Activated gamma-delta T cell treated with Interleukin-2 at 50 U/mL for 16 hours (primary cell): ENCODE measurements around the gene AOC1.

ENCODE experiments used
- DNase-seq: peaks from one replicate; pipeline ENCODE4 v3.0.0-alpha.2; 2020

Gene AOC1

DNA sequence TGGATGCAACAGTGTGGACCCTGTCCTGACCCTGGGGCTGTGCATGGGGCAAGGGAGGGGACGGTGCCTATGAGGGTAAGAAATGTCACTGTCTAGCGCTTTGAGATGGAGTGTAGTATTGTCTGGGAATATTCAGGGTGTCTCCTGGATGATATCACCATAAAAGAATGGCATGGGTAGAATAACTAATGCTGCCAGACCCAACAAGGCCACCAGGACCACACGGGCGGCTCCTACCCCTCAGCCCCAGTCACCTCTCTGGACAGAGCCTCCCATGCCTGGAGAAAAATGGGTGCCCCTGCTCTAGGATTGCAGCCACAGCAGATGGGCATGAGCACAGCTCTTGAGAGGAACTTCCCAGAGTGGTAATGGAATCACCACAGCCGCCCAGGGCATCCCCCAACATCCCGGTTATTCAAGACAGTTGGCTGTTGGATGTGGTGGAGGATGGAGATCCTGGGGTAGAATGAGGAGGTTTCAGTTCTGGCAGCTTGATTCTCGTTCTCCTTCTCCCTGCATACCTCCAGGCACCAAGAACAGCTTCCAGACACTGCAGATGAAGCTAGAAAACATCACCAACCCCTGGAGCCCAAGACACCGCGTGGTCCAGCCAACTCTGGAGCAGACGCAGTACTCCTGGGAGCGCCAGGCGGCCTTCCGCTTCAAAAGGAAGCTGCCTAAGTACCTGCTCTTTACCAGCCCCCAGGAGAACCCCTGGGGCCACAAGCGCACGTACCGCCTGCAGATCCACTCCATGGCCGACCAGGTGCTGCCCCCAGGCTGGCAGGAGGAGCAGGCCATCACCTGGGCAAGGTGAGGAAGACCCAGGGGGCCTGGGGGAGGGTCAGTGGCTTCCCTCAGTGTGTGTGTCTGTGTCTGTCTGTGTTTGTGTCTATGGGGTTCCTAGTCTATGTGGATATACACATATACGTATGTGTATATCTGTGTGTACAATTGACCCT, 6.2 kb downstream of the AOC1 start:
- DNase-seq, result no peak

DNA sequence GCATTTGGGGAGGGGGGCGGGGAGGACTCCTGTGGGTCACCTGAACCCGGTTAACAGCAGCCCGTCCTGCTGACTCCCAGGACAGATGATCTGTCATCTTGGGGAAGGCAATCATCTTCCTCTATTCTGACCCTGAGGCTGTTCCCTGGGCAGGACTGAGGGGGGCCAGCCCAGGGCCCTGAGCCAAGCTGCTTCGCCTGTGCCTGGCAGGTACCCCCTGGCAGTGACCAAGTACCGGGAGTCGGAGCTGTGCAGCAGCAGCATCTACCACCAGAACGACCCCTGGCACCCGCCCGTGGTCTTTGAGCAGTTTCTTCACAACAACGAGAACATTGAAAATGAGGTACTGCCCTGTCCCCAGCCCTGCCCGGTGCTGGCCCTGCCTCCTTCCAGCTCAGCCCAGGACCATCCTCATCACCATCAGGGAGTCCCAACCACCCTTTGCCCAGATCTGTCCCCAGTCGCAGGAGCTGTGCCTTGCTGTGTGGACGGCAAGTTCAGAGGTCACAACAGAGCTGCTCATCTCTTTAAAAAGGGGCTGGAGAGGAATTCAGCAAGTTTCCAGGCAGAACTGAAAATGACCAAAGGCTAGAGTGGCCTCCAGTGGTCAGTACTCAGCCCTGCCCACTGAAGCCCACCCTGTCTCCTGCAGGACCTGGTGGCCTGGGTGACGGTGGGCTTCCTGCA, 8.1 kb downstream of the AOC1 start:
- no peak for DNase-seq

- no peak for DNase-seq
Measured at GRCh38 chr7:150860978-150861295, 8.6 kb downstream of the AOC1 start.

- no peak for DNase-seq
Measured at GRCh38 chr7:150862356-150862755, 10.0 kb downstream of the AOC1 start.

DNA sequence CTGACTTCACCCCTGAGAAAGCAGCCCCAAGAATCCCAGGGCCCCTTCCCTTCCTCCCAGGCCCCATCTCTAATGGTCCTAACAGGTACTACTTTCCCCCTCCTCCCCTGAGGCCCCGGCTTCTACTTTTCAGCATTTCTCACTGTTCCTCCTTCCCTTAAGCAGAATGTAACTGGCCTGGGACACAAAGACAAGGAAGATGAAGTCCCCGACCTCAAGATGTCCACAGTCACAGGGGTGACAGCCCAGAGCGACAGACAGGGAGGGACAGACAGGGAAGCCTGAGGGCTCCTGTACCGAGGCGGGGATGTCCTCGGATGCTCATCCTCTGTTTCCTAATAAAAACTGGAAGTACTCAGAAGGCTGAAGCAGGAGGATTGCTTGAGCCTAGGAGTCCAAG, 11.6 kb downstream of the AOC1 start:
- no peak for DNase-seq

DNA sequence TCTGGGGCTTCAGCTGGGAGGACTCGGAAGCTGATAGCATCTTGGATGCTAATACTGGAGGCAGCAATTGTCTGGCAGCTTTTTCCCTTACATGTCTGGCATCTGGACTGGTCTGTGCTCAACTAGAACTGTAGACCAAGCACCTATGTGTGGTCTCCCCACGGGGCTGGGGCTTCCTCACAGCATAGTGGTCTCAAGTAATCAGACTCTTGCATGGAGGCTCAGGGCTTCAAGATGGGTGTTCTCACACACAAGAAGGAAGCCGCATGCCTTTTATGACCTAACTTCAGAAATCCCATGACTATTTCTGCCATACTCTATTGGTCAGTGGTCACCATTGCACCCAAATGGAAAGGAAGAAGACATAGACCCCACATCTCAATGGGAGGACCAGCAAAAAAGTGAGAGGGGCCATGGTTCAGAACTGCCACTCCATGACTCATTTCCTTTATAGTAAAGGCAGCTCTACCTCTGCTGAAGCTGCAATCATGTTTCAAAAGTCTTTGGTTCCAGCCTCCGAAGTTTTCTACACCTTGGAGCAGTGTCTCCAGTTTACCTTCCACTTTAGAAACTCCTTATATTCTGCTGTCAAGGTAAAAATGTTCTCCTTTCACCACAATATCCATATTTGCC, 14.7 kb downstream of the AOC1 start:
- no peak for DNase-seq

DNA sequence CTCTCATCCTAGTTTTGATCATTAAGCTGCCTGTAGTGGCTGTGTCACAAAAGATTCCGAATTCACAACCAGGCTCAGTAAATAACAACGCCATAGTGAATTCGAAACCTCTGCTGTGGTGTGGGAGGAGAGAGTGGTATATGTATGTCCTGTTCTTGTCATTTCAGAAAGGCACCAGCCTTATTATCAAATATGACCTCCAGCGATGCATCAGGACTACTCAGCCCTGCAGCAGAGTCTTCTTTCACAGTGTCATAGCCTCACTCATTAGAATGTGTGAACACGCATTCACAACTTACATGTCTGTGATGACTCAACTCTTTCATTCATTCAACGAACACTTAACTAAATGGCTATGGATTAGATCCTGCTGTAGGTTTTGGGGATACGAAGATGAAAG, 15.3 kb downstream of the AOC1 start:
- DNase-seq, result no peak

GRCh38 chr7:150869467-150869866, 17.1 kb downstream of the AOC1 start:
- DNase-seq, result no peak

GRCh38 chr7:150871601-150872000, 19.3 kb downstream of the AOC1 start:
- DNase-seq, result no peak

DNA sequence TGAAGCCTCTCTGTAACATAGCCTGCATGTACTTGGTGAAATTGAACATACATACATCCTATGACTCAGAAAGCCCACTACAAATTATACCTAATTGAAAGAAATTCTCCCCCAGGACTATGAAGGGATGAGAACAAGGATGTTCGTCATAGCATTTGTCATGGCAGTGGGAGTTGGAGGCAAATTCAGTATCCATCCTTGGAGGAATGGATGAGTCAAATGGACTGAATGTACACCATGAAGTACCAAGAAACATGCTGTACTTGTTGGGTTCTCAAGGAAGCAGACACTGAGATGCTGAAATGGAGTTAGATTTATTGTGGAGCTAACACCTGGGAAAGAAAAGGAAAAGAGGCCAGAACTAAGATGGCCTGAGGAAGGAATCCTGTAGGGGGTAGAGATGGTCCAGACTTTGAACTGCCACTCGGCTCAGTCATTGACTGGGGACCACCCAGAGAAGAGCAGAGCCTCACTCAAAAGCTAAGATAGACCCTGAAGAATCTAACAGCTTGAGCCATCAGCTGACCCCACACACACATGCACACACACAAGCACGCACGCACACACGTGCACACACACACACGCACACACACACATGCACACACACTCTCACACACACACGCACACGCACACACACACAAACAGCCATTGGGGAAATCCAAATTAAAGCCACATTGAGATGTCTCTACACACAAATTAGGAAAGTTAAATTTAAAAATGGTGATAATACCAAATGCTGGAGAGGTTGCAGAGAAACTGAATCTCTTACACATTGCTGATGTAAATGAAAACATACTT, 22.3 kb downstream of the AOC1 start:
- no peak for DNase-seq

DNA sequence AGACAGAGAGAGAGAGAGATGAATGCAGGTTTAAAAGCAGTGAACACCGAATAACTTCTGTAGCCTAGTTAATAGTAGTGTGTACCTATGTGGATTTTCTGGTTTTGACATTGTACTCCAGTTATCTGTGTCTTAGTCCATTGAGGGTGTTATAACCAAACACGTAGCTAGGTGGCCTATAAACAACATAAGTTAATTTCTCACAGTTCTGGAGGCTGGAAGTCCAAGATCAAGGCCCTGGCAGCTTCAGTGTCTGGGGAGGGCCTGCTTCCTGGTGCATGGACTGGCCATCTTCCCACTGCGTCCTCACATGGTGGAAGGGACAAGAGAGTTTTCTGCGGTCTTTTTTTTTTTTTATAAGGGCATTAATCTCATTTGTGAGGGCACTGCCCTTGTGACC, 23.5 kb downstream of the AOC1 start:
- DNase-seq, result no peak

DNA sequence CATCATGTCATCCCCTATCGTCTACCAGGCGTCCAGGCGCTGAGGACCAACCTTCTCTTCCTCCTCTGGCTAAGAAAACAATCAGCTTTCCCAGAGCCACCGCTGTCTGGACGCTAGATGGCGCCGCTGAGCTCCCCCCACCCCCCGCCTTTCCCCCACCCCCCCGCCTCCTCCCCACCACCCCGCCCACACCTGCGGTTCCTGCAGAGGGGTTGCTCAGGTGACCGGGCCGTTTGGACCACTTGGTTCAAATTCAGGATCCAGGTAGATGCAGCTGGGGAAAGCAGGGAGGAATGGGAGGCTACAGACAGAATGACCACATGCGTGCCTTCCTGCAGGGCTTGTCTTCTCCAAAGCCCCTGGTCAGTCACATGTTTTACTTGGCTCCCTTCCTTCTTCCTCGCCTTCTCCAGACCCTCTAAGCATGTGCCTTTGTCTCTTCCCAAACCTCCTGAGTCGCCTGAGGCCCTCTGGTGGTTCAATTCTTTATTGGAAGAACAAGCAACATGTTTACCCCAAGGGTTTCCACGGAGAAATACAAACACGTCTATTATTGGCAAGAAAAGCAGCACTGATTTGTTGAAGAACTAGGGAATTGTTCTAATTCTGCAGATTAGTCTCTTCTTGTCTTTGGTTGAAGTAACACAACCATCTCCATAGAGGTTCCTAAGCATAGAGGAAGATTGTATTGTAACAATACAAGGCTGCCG, 24.7 kb downstream of the AOC1 start:
- DNase-seq, result peak; percentile 44

DNA sequence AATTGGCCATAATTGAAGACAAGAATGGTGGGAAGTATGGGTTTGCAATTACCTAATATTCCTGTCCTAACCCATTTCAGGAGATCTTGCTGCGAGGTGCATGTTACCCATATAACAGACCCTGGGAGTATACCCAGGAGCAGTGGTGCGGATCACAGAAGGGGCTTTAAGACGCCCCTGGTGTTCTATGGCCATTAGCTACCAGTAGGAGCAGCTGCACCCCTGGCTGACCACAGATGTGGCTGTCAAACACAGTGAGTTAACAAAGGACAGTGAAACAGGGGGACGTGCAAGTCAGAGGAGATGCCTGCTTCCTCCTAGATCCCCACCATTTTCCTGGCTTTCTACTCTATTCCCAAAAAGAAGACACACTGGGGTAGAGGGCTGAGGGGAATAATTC, 25.2 kb downstream of the AOC1 start:
- DNase-seq, result no peak

- no peak for DNase-seq
Measured at GRCh38 chr7:150879345-150879744, 27.0 kb downstream of the AOC1 start.

DNA sequence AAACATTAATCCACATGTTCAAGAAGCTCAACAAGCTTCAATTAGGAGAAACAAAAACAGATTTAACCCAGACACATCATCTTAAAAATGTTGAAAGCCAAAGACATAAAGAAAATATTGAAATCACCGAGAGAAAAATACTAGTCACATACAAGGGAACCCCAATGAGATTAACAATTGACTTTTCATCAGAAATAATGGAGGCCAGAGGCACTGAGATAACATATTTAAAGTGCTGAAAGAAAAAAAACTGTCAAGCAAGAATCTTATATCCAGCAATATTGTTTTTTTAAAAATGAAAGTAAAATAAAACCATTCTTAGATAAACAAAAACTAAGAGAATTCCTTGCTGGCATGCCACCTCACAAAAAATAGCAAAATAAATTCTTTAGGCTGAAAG, 28.9 kb downstream of the AOC1 start:
- DNase-seq, result no peak

- DNase-seq, result no peak
Measured at GRCh38 chr7:150890853-150891584, 38.7 kb downstream of the AOC1 start.

GRCh38 chr7:150891740-150892139, 39.4 kb downstream of the AOC1 start:
- no peak for DNase-seq

DNA sequence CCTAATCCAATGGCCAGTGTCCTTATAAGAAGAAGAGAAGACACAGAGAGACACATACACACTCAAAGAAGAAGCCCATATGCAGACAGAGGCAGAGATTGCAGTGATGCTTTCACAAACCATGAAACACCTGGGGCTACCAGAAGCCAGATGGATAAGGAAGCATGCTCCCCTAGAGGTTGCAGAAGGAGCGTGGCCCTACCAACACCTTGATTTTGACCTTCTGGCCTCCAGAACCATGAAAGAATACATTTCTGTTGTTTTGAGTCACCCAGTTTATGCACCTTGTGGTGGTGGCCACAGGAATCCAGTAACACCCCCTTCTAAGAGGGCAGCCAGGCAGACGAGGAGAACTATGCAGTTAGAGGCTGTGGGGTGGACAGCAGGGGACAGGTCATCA, 43.5 kb downstream of the AOC1 start:
- DNase-seq, result no peak

- DNase-seq, result no peak
Measured at GRCh38 chr7:150896562-150897209, 44.4 kb downstream of the AOC1 start.

DNA sequence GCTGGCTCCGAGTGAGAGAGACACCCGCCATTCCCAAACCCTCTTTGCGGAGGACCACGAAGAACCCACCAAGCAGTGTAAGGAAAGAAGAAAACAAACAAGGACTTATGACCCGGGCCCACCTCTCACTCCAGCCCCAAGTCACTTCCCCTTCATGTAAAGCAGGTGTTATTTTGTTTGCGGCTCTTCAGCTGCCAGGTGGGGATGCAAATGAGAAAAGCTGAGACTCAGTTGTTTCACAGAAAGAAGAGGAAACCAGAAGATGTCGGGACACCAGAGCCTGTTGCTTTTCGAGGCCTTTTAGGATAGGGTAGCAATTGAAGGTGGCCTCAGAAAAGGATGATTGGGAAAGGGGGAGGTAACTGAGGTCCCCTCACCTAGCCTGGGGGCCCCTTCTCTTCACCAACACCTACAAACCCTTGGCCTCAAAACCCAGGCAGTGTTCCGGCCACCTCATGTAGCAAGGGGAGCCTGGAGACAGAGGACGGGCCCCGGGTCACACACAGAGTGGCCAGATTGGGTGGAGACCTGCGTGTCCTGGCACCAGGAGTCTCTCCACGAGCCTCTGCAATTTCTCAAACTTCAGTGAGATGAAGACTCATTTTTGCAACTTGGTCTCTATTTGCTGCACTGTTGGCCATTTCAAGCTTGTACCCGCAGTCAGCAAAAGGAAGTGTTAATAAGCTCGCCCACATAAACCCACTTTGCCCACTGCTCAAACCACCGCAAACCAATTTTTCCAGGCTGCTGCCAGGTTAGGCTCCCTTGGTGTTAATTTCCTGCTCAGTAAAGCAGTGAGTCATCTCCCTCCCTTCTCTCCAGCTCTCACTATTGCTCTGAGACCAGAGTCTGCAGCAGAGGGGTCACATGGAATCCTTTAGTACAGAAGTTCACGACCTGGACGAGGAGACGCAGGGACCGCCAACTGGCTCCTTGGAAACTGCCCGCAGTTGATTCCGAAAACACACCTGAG, 45.5 kb downstream of the AOC1 start:
- DNase-seq, result no peak
